Fibroblast of skin of left biceps (primary cell): ENCODE data around the gene MTUS2.

Experiments used
- DNase-seq, 2 experiments: peaks; one replicate each; pipeline ENCODE4 v3.0.0-alpha.2; 2013; ENCODE audit warnings: low read depth in 2 of 2

Gene MTUS2

DNA sequence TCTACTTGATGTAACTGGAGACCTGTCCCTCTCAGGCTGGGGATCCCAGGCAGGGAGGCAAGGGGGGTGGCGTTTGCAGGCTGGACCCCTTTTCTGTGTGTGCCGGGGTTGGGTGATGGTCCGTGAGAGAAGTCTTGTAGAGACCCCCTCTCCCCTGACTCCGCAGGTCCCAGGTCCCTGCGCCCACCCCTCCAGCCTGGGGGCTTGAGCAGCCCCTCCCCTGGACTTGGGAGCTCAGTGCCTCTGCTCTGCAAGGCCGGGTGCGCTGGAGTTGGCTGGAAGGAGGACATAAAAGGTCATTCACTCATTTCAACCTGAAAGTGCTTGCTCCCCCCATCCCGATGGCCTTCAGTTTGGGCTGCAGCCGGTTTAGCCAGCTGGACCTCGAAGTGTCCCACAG, 685.8 kb downstream of the MTUS2 start:
- no peak for DNase-seq

DNA sequence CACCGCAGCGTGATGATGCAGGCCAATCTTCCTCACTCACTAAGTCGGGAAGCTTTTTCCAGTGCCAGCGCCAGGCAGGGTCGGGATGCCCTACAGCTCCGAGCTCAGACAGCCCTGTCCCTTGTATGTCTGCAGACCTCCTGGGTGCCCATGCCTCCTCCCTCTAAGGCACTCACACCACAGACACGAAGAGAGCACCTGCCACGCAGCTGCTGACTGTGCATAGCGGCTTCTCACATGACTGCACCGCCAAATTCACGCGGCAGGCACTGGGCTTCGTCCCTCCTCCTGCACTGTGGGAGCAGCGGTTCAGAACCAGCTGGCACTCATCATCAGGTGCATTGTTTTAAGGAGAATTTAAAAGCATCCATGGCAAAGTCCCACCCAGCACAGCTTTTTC, 687.2 kb downstream of the MTUS2 start:
- DNase-seq, result no peak

DNA sequence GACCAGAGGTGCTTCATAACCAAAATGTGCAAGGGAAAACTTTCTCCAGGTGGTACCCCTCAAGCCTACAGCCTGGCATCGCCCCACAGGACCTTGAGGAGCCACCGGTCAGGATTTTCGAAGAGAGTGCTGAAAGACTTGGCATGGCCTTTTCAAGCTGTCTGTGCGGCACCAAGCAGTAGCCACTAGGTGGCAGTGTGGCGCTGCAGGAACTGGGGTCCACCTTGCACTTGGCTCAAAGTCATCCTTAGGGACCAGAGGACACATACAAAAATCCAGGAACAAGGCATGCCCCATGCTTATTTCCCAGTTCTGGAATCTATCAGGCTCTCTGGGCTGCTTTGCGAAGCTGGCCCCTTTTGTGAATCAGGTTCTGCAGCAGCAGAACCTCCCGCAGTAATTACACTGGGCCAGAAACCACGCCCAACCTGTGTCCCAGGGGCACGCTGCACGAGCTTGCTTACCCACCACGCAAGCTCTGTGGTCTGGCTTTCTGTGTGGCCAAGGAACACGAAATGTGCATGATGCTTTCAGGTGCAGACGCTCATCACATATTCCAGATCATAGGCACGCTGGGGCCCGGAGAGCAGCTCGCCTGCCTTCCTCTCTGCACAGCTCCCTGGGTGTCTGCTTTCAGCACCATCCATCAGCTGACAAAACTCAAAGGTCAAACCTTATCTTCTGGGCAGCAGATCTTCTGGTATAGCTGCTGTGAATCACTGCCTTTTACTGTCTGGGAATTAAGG, 688.2 kb downstream of the MTUS2 start:
- DNase-seq, result peak; percentile 40 to 42

DNA sequence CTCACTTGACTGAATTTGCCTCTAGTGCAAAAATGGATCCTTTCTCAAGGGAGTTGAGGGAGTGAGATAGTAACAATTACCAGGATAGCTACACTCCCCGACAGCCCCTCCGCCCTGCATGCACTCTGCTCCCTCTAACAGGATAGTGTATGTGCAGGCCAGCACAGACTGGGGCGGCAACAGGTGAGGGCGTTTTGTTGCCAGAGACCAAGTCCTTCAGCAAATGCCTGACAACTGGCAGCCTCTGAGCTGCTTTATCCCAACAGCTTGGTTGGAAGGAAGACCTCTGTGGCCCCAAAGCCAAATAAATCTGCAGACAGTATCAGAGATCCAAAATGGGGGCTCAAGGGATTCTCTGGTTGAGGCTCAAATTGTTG, 688.7 kb downstream of the MTUS2 start:
- DNase-seq, result no peak

DNA sequence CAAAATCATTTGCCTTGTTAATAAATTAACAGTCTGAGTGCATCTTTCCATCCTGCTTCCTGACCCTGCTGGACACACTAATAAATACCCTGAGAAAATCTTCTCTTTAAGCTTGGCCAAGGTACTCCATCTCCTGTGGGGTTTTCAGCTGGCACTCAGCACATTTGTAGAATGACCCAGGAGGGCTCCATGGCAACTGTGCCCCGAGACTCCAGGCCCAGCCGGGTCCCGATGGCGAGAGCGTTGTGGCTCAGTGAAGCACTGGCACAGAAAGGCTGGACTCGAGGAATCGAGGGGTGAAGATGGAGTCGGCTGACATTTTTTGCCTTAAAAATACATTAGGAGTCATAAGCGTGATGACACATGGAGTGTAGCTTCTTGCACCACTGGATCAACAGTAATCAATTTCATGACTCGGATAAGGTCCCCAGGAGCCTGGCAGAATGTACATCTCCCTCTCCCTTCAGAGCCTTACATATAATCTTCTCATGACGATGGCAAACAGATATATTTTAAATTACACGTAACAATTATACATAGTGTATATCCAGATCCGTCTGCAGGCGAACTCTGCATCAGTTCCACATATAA, 690.0 kb downstream of the MTUS2 start:
- no peak for DNase-seq

DNA sequence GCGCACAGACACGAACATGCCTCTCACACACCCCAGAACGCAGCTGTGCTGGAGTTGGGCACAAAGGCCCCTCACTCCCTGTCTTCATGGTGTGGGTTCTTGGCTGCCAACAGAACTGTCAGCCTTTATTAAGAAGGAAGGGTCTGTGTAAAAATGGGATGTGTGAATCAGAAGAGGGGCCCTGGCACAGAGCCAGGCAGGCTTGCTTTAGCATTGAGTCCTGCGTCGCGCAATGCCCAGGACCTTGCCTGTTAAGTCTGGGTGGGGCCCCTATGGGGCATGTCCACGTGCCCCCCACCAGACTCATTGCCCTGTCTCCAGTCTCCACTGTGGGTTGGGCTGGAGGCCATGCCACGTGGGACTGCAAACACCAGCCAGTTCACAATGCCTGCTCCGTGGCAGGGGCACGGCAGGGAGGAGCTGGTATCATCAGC, 690.5 kb downstream of the MTUS2 start:
- no peak for DNase-seq

DNA sequence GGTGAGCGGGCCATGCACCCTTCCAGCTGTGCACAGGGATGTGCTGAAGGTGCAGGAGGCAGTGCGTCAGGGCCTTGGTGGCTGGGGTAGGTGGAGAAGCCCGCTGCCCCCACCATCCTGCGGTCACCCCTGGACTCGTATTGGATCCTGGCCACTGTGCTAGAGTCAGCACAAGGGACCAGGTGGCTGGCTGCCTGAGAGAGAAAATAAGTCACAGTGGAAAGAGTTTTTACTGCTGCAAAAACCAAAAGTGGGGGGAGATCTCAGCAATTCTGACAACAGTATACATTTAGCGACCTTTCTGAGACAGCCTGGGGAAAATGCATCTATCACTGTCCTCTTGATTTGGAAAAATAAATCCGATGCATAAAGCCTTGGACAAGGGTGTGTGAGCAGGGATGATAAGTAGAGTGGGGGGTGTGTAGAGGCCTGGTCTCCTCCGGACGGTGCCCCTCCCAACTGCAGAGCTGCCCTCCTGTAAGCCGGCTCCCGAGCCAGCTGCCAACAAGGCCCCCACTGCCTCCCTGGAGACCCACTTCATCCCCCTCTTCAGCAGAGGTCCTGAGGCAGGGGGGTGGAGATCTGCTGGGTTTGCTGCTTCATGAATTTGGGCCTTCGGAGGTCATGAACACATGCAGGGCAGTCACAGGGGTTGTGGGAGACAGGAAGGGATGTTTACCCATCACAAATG, 691.1 kb downstream of the MTUS2 start:
- DNase-seq, result no peak

DNA sequence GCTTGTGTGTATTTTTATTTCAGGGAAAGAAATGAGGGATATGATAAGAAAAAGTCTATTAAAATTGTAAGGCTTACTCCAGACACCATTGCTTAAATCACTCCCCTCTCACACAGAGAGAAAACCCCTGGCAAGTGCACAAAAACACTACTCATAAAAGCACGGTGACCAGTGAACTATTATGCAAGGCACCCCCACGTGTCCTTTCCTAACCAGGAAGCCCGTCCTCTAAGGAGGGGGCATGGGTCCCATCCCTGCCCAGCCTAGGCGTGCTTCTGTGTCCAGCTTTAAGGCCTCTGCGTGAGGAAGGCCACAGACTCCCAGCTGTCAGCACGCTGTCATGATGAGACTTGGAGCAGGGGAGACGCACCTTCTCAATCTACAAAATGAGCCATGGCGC, 691.8 kb downstream of the MTUS2 start:
- no peak for DNase-seq

DNA sequence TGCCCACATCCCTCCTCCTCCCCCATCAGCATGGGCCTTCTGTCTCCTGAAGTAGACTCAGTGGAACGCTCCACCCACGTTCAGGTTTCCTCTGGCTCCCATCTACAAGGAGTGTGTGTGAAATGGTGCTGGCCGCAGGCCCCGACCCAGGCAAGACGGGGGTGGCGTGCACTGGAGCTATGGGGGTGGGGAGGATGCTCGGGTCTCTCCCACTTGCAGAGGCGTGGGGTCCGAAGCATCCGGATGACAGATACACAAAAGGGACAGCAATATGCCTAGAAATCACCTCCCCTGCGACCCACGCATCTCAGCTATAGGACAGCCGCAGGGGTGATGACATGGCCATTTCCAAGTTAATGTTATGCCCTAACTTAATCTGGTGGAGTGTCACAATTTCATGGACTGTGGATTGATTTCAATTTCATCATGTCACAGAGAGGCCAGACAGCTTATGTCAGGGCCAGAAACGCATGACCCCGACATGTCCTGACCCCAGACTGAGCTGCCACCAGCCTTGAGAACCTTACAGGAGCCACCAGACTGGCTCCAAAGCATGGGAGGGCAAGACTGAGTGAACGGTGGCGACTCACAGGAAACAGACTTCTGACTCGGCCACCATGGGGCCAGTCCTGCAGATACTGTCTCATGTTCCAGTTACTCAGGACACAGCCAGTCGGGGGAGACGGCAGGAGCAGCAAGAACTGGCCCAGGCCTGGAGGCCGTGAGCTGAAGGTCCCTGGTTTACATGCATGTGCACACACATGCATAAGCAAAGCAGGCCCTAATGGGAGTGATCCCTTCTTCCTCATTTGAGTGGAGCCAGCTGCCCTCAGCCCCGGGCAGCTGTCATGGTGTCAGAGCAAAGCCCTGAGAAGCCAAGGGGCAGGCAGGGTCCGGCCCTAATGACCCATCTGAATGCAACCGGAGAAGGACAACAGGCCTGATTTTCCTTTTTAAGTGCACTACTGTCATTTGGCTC, 693.2 kb downstream of the MTUS2 start:
- no peak for DNase-seq

DNA sequence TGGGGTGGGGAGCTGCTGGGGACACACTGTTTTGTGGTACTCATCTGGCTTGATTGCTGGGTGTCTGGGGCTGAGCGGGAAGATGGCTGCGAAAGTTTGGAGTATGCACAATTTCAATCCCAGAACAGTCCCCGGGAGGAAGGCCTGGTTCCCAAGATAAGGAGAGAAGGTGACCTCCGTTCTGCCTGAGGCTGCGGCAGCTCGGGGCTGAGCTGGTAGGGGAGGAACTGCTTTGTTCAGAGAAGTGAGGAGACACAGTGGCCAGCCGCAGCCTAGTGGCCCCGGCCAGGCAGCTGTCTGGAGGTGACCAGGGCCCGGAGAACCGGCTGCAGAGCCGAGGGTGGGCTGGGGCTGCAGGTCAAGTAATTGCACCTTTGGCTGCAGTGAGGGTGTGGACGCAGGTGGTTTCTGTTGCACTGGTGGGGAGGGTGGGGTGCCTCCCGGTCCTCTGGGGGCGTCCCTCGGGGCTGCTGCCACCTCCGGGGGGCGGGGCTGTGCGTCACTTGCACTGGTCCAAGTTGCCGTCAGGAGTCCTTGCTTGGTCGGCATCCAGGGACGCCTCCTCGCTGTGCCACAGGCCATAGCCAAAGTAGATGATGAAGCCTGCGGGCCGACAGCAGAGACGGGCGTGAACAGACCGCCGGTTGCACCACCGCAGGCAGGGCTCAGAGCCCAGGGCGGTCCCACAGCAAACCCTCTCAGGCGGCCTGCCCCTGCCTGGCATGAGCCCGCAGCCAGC, 694.0 kb downstream of the MTUS2 start:
- no peak for DNase-seq

DNA sequence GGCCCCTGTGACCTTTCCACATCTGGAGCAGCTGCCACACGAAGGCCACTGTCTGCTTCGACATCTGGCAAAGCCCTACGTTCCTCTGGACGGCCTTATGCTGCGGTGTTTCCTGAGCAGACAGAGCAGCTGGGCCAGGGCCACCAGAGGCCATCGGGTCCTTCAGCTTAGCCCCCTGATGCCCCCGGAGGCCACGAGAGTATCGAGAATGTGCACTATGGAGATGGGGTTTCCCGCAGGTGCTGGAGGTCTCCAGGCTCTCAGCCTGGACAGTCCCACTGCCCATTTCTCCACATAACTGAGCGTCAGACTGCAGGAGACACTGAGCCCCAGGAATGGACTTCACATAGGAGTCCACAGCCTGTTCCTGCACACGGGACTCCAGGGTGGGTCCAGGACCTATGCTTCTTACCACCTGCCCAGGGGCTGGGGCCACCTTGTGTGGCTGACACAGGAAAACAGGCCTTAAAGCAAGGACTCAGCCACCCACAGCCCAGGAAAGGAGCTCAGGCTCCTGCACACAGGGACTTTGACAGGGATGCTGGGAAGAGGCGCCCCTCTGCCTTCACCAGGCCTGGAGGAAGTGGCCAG, 694.7 kb downstream of the MTUS2 start:
- DNase-seq, result no peak

DNA sequence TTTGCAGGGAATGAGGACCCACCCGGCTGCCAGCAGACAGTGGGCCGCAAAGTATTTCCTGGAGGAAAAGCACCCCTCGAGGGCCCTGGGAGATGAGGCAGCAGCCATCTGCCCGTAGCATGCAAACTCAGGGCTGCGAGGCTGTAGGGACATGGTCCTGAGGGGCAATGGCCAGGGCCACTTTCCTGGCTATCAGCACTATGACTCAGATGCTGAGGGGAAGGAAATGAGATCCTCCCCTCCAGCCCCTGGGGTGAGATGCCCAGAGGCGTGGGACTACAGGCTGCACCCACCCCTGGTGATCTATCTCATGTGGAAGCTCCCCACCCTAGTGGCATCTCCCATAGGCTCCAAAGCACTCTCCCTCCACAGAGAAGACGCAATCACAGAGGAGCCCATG, 695.2 kb downstream of the MTUS2 start:
- DNase-seq, result no peak

DNA sequence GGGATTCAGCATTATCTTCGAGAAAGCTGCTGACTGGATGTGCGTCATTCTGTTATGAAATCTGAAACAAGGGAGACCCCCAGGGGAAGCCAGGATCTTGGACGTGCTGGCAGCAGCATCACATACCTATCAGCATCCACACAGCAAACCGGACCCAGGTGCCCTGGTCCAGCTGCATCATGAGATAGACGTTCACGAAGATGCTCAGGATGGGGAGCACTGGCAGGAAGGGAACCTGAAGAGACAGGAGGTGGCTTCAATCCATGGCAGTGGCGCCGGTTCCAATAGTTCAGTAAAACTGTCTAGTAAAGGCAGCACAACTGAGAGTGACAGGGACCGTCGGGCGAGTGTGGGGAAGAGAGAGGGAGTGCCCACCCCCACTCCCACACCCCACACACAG, 695.9 kb downstream of the MTUS2 start:
- DNase-seq, result no peak

DNA sequence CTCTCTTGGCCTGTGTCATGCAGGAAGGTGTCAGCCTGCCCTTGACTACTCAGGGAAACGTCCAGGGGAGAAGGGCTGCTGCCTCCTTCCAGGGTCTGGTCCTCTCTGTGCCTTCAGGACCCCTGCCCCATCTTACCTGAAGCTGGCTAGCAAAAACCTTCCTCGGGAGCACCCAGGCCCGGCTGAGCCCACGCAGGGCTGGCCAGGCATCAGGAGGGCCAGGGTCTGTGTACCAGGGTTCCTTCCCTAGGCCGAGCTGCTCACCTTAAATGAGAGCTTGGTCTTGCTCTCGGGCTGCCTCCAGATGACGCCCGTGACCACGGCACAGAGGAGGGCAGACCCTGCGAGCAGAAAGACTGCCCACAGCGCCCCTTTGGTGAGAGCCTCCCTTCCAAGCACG, 696.7 kb downstream of the MTUS2 start:
- no peak for DNase-seq

DNA sequence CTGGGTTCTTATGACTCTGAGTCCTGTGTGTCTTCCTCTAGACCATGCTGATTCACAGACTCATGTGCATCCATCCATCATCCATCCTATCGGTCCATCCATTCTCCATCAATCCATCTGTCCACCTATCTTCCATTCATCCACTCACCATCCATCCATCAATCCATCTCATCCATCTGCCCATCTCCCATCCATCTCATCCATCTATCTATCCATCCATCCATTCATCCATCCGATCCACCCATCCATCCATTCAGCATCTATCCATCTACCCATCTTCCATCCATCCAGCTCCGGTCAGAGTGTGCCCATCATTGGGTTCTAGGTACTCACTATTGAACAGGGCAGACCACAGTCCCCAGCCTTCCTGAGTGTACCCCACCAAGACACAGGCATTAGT, 699.8 kb downstream of the MTUS2 start:
- DNase-seq, result no peak

DNA sequence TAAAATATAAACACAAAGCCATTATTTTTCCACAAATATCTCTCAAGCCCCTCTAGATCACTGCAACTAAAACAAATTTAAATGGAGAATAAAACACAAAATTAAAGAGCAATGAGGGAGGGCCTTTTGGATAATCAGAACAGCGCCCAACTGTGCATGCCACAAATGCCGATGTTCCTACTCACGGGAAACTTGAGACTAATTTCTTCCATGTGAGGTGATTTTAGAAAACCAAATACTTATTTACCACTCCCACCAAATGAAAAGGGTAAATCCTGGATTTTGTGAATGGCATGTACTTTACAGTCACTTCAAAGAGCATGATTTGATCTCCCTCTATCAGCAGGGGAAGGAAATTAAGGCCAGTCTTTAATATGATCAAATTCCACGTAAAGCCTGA, 700.5 kb downstream of the MTUS2 start:
- peak; percentile 74 to 80 for DNase-seq

DNA sequence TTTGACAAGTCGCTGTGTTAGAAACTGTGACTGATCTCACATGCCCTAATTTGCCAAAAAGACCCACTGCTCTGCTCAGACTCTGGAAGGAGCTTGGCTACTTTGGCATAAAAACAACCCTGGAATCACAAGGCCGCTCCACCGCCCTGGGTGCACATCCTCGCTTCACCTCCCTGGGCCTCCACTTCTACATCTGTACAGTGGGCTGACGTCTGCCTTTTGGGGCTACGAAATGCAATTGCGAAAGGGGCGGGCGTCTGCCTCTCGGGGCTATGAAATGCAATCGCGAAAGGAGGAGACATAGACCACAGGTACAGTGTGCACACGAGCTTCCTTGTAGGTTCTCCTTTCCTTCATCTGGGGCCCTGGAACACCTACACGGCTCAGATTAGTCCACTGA, 701.2 kb downstream of the MTUS2 start:
- no peak for DNase-seq

DNA sequence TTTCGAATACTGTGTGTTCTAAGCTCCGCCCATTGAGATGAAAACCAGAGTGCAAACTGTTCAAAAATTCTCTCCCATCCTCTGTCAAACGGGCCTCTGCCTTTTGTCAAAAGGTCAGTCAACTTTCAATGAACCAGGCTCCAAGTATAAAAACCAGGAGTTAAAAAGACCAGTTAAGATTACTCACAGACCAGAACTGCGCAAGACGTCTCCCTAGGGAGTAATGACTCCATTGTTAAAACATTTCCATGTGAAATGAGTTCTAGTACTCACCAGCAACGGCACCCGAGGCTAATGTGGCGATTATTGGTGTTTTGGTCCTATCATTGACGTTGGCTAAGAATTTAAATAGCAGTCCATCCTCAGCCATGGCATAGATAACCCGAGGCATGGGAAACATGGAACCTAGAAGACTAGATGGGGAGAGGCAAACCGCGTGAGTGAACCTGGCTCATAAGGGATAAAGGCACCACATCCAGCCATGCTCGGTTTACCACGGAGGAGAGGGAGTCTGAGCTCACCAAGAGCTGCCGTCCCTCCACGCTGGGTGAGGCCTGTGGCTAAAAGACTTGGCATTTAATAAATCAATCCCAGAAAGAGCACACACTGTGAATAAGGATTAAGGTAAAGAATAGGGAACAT, 702.0 kb downstream of the MTUS2 start:
- DNase-seq, result peak; percentile 94 to 96

DNA sequence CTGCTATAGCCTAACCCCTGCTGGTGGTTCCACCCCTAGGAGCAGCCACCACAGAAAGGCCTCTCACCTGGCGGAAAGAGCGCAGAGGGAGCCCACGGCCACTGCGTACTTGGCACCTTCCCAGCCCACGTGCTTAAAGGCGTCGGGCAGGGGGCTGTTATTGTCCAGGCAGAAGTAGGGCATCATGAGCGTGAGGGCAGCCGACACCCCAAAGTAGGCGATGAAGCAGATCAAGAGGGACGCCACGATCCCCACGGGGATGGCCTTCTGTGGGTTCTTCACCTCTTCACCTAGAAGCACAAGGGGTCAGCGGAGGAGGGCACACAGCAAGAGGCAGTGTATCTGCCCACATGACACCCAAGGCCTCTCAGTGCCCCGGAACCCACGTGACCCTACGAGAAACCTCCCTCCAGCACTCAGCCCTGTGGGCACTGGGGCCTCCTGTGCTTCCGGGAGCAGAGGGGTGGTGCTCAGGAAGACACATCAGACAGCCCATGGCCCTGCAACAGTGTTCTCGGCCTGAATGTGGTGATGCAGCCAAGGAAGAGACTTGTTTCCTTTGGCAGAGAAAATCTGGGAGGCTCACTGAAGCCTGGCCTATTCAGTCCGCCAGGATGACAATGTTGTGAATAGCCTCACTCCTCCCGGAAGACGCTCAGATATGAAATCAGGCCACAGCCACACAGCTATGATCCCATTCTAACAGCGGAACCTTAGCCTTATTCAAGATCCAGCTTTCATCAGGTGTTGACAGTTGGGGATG, 703.2 kb downstream of the MTUS2 start:
- peak; percentile 35 to 40 for DNase-seq

DNA sequence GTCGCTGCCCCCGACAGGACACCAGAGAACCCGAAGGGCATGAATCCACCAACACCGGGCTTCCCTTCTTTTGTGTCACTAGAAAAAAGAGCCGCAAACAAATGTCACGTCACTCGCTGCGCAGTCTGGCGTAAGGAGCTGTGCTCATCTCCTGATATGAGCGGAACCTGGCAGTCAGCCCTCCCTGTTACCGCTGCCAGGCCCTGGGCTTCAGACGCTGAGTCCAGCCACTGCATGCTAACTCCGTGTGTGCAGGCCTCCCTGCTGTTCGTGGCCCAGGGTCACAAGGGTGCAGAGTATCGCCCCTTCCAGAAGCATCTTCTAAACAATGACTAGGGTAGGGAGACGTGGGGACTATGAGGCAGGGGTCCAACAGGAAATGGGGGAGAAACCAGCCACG, 704.0 kb downstream of the MTUS2 start:
- no peak for DNase-seq
